Measurements from ENCODE around the gene VAV3.
A peak's percentile ranks its signal among the peaks of the same experiment; 100 is the strongest.

VAV3 gene

GRCh38 chr1:107940701-107941100 is 24.3 kb downstream of the VAV3 start:
- H3K27ac ChIP-seq: peak overlapping the region in 10 of 21 experiments; percentile 9 to 73 (median 32)
- H3K4me3 ChIP-seq: no peak overlapping the region

- no peak overlapping the region for H3K4me3 ChIP-seq
- H3K27ac ChIP-seq: peak overlapping the region in 6 of 21 experiments; percentile 9 to 73 (median 34)
Observed at GRCh38 chr1:107940017-107940577, 24.9 kb downstream of the VAV3 start.

- Histone ChIP-seq H3K27ac (no peak overlapping the region), H3K4me3 (no peak overlapping the region)
Observed at GRCh38 chr1:107939256-107939655, 25.7 kb downstream of the VAV3 start.

GRCh38 chr1:107936498-107937481 is 28.2 kb downstream of the VAV3 start:
- Histone ChIP-seq H3K27ac (peak overlapping the region in 12 of 21 experiments; percentile 4 to 61 (median 45)), H3K4me3 (no peak overlapping the region)

GRCh38 chr1:107935396-107936064 is 29.4 kb downstream of the VAV3 start:
- peak overlapping the region in 1 of 21 experiments; percentile 48 for H3K27ac ChIP-seq

GRCh38 chr1:107934578-107934977 is 30.4 kb downstream of the VAV3 start:
- Histone ChIP-seq H3K4me3 (no peak overlapping the region), H3K27ac (no peak overlapping the region)

More at GRCh38 chr1:107935396-107936064, 29.4 kb downstream of the VAV3 start:
- H3K4me3 ChIP-seq: no peak overlapping the region

GRCh38 chr1:107933736-107934135 is 31.2 kb downstream of the VAV3 start:
- no peak overlapping the region for H3K27ac ChIP-seq
- H3K4me3 ChIP-seq: no peak overlapping the region

GRCh38 chr1:107930292-107930691 is 34.7 kb downstream of the VAV3 start:
- Histone ChIP-seq H3K4me3 (no peak overlapping the region), H3K27ac (no peak overlapping the region)

GRCh38 chr1:107927820-107928219 is 37.2 kb downstream of the VAV3 start:
- Histone ChIP-seq H3K27ac (no peak overlapping the region), H3K4me3 (no peak overlapping the region)

GRCh38 chr1:107926436-107927080 is 38.4 kb downstream of the VAV3 start:
- no peak overlapping the region for H3K4me3 ChIP-seq

GRCh38 chr1:107925565-107925964 is 39.4 kb downstream of the VAV3 start:
- no peak overlapping the region for H3K27ac ChIP-seq

More at GRCh38 chr1:107926436-107927080, 38.4 kb downstream of the VAV3 start:
- H3K27ac ChIP-seq: peak overlapping the region in 1 of 21 experiments; percentile 44

GRCh38 chr1:107920999-107921398 is 44.0 kb downstream of the VAV3 start:
- no peak overlapping the region for H3K4me3 ChIP-seq
- H3K27ac ChIP-seq: no peak overlapping the region

More at GRCh38 chr1:107925565-107925964, 39.4 kb downstream of the VAV3 start:
- no peak overlapping the region for H3K4me3 ChIP-seq

GRCh38 chr1:107920561-107920960 is 44.4 kb downstream of the VAV3 start:
- Histone ChIP-seq H3K4me3 (no peak overlapping the region), H3K27ac (no peak overlapping the region)

- no peak overlapping the region for H3K4me3 ChIP-seq
- no peak overlapping the region for H3K27ac ChIP-seq
Observed at GRCh38 chr1:107919953-107920352, 45.0 kb downstream of the VAV3 start.

- Histone ChIP-seq H3K4me3 (no peak overlapping the region), H3K27ac (no peak overlapping the region)
Observed at GRCh38 chr1:107914119-107914765, 50.7 kb downstream of the VAV3 start.

- no peak overlapping the region for H3K4me3 ChIP-seq
- no peak overlapping the region for H3K27ac ChIP-seq
Observed at GRCh38 chr1:107912656-107913055, 52.3 kb downstream of the VAV3 start.

- H3K27ac ChIP-seq: no peak overlapping the region
- H3K4me3 ChIP-seq: no peak overlapping the region
Observed at GRCh38 chr1:107900090-107900945, 64.7 kb downstream of the VAV3 start.

GRCh38 chr1:107899655-107900054 is 65.3 kb downstream of the VAV3 start:
- Histone ChIP-seq H3K27ac (no peak overlapping the region), H3K4me3 (no peak overlapping the region)
